Measurements from ENCODE around the gene ZNF697.

DNA sequence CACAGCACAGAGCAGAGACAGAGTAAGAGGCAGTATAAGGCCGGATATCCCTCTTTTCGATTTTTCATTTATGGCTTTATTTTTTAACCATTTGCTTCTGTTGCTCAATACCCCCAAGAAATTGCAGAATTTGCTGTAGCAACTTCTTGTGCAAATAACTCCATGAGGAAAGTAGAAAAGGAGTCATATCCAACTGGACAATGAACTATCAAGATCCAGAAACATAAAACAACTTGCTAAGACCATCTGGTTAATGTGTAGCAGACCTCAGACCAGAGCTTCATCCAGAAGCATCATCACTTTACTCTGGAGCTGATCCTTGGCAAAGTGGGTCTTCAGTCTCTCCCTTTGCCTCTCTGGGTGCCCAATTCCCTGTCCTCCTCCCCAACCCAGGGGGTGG, 45.9 kb downstream of the ZNF697 start:
- TF ChIP-seq, protein P1, sequence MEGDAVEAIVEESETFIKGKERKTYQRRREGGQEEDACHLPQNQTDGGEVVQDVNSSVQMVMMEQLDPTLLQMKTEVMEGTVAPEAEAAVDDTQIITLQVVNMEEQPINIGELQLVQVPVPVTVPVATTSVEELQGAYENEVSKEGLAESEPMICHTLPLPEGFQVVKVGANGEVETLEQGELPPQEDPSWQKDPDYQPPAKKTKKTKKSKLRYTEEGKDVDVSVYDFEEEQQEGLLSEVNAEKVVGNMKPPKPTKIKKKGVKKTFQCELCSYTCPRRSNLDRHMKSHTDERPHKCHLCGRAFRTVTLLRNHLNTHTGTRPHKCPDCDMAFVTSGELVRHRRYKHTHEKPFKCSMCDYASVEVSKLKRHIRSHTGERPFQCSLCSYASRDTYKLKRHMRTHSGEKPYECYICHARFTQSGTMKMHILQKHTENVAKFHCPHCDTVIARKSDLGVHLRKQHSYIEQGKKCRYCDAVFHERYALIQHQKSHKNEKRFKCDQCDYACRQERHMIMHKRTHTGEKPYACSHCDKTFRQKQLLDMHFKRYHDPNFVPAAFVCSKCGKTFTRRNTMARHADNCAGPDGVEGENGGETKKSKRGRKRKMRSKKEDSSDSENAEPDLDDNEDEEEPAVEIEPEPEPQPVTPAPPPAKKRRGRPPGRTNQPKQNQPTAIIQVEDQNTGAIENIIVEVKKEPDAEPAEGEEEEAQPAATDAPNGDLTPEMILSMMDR (optimal IDR thresholded peaks at IDR 0.05 in 1 of 3, IDR thresholded peaks at IDR 0.05 in 1 of 3, conservative IDR thresholded peaks at IDR 0.05 in 1 of 3; ENCODE audit: extremely low read depth in 1 of 3, insufficient read depth in 2 of 3, low read length in 3 of 3), result no peak
- TF ChIP-seq EZH2 (IDR thresholded peaks at IDR 0.05; ENCODE audit: low read length), result no peak

Data from keratinocyte (primary cell).